Neural cell (in vitro differentiated cells): ENCODE measurements around the gene S100Z. TPM values are rescaled to one million over a fixed set of nuclear protein-coding genes. Genes with fewer than 3 reads are reported as not detected.

Source experiments
- H2AFZ ChIP-seq: fragments of 200-600, 300-800 bp; sonication (generic), shearing (Covaris generic); 2 replicates; pipeline ENCODE4 v1.6.0; 2014; ENCODE audit warnings: low read depth, mild to moderate bottlenecking, antibody characterized with exemption, low read length, moderate library complexity
- H3F3A ChIP-seq: fragments of 200-600 bp; shearing (Covaris generic); 2 replicates; pipeline ENCODE4 v1.6.1; 2016; ENCODE audit warnings: mild to moderate bottlenecking, moderate library complexity, mixed read lengths, antibody characterized with exemption, low read length; ENCODE audit not compliant: insufficient read depth, poor library complexity, severe bottlenecking
- H3K27ac ChIP-seq: fragments of 200-600, 300-800 bp; sonication (generic), shearing (Covaris generic); 2 replicates; pipeline ENCODE4 v1.5.1; 2014; ENCODE audit warnings: mild to moderate bottlenecking, low read length, moderate library complexity
- H3K27me3 ChIP-seq: fragments of 300-800, 200-600 bp; sonication (generic), shearing (Covaris generic); 2 replicates; pipeline ENCODE4 v1.6.0; 2014; ENCODE audit warnings: mild to moderate bottlenecking, low read depth, low read length, moderate library complexity; ENCODE audit not compliant: insufficient read depth
- H3K36me3 ChIP-seq: fragments of 300-800, 200-600 bp; sonication (generic), shearing (Covaris generic); 2 replicates; pipeline ENCODE4 v1.5.1; 2014; ENCODE audit warnings: mild to moderate bottlenecking, antibody characterized with exemption, low read length, moderate library complexity; ENCODE audit not compliant: insufficient read depth
- H3K4me2 ChIP-seq: fragments of 300-800, 200-600 bp; sonication (generic), shearing (Covaris generic); 2 replicates; pipeline ENCODE4 v1.6.0; 2014; ENCODE audit warnings: mild to moderate bottlenecking, low read length
- H3K4me3 ChIP-seq: fragments of 300-800, 200-600 bp; sonication (generic), shearing (Covaris generic); 2 replicates; pipeline ENCODE4 v1.5.1; 2014; ENCODE audit warnings: mild to moderate bottlenecking, low read length, moderate library complexity
- H3K79me2 ChIP-seq: fragments of 200-600 bp; shearing (Covaris generic); replicated peaks from 2 replicates; pipeline ENCODE4 v1.6.0; 2014; ENCODE audit warnings: mild to moderate bottlenecking, low read length, moderate library complexity; ENCODE audit not compliant: insufficient read depth
- H3K9ac ChIP-seq: fragments of 300-800, 200-600 bp; sonication (generic), shearing (Covaris generic); 2 replicates; pipeline ENCODE4 v1.6.1; 2016; ENCODE audit warnings: mild to moderate bottlenecking, low read length, mixed read lengths
- H3K9me2 ChIP-seq: fragments of 200-600 bp; shearing (Covaris generic); 2 replicates; pipeline ENCODE4 v1.6.1; 2016; ENCODE audit warnings: mild to moderate bottlenecking, low read length, mixed read lengths; ENCODE audit not compliant: insufficient read depth
- H3K9me3 ChIP-seq: fragments of 200-600, 300-800 bp; sonication (generic), shearing (Covaris generic); 2 replicates; pipeline ENCODE4 v1.6.1; 2016; ENCODE audit warnings: mild to moderate bottlenecking, mixed run types, low read length, moderate library complexity, mixed read lengths
- H4K20me1 ChIP-seq: fragments of 200-600 bp; shearing (Covaris generic); 2 replicates; pipeline ENCODE4 v1.6.1; 2016; ENCODE audit warnings: mild to moderate bottlenecking, mixed run types; ENCODE audit not compliant: insufficient read depth
- EP300 ChIP-seq: fragments of 450-650 bp; conservative IDR thresholded peaks from 2 replicates; pipeline ENCODE4 v1.6.1; 2014; ENCODE audit warnings: antibody characterized with exemption, mild to moderate bottlenecking, moderate library complexity; ENCODE audit not compliant: poor library complexity, severe bottlenecking
- EZH2 ChIP-seq: fragments of 200-600, 300-800 bp; shearing (Covaris generic), sonication (generic); IDR thresholded peaks from 2 replicates; pipeline ENCODE4 v1.6.1; 2014; ENCODE audit warnings: antibody characterized with exemption, low read length, borderline replicate concordance, mild to moderate bottlenecking; ENCODE audit not compliant: insufficient read depth, poor library complexity, severe bottlenecking
- MXI1 ChIP-seq: fragments of 450-650 bp; conservative IDR thresholded peaks from 2 replicates; pipeline ENCODE4 v1.6.1; 2014; ENCODE audit warnings: antibody characterized with exemption, mild to moderate bottlenecking; ENCODE audit not compliant: poor library complexity, severe bottlenecking
- POLR2AphosphoS5 ChIP-seq: IDR thresholded peaks from 2 replicates; pipeline ENCODE4 v1.6.1; 2012
- RAD21 ChIP-seq: fragments of 450-650 bp; conservative IDR thresholded peaks from 2 replicates; pipeline ENCODE4 v1.6.1; 2014; ENCODE audit warnings: antibody characterized with exemption, mild to moderate bottlenecking, moderate library complexity
- REST ChIP-seq: IDR thresholded peaks from 2 replicates; pipeline ENCODE4 v1.6.1; 2012; ENCODE audit warnings: borderline replicate concordance
- SMC3 ChIP-seq: fragments of 450-650 bp; conservative IDR thresholded peaks from 2 replicates; pipeline ENCODE4 v1.6.1; 2014; ENCODE audit warnings: antibody characterized with exemption, mild to moderate bottlenecking, moderate library complexity; ENCODE audit not compliant: poor library complexity
- TAF1 ChIP-seq: IDR thresholded peaks from 2 replicates; pipeline ENCODE4 v1.6.1; 2012; ENCODE audit warnings: low read depth
- polyA plus RNA-seq: library from polyadenylated mRNA; depleted of rRNA; stranded (reverse); fragments of >200 nt; gene quantifications from 2 replicates; pipeline ENCODE4 v1.2.3, GENCODE V29; 2014
- TF ChIP-seq, protein P1 (sequence below): fragments of 450-650 bp; IDR thresholded peaks from 2 replicates; pipeline ENCODE4 v1.5.1; 2014; ENCODE audit warnings: antibody characterized with exemption, mild to moderate bottlenecking, moderate library complexity; ENCODE audit not compliant: poor library complexity, severe bottlenecking

The S100Z gene
- polyA plus RNA-seq, 1 donor from 2014 or later = not detected

DNA sequence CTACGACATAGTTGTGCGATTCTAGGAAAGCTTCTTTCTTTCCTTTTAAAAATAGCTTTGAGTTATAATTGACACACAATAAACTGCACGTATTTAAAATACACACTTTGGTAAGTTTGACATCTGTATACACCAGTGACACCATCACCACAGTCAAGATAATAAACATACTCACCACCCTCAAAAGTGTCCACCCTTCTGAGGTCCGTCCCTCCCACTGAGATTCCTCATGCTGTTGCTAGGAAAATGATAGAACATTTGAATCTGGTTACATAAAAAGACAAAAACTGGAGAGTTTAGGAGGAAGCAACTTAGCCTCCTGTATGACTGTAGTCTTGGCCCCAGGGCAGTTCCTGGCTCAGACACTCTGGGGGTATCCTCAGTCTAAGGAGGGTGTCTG is 17.2 kb downstream of the S100Z start:
- Histone ChIP-seq H3K4me2 (no peak overlapping the region), H3K9me3 (no peaks in the 10 kb centered on the region), H4K20me1 (no peaks in the 10 kb centered on the region), H3K9me2 (no peaks in the 10 kb centered on the region), H3K36me3 (no peaks in the 10 kb centered on the region), H3K4me3 (no peak overlapping the region), H2AFZ (no peak overlapping the region), H3K9ac (no peak overlapping the region), H3K79me2 (no peaks in the 10 kb centered on the region), H3K27ac (no peak overlapping the region), H3F3A (no peaks in the 10 kb centered on the region), H3K27me3 (no peaks in the 10 kb centered on the region)
- TF ChIP-seq MXI1 (no peak), EZH2 (no peak), SMC3 (no peak), RAD21 (no peak), REST (no peak), TAF1 (no peak), POLR2AphosphoS5 (no peak), EP300 (no peak)
- TF ChIP-seq, protein P1, sequence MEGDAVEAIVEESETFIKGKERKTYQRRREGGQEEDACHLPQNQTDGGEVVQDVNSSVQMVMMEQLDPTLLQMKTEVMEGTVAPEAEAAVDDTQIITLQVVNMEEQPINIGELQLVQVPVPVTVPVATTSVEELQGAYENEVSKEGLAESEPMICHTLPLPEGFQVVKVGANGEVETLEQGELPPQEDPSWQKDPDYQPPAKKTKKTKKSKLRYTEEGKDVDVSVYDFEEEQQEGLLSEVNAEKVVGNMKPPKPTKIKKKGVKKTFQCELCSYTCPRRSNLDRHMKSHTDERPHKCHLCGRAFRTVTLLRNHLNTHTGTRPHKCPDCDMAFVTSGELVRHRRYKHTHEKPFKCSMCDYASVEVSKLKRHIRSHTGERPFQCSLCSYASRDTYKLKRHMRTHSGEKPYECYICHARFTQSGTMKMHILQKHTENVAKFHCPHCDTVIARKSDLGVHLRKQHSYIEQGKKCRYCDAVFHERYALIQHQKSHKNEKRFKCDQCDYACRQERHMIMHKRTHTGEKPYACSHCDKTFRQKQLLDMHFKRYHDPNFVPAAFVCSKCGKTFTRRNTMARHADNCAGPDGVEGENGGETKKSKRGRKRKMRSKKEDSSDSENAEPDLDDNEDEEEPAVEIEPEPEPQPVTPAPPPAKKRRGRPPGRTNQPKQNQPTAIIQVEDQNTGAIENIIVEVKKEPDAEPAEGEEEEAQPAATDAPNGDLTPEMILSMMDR = no peak

DNA sequence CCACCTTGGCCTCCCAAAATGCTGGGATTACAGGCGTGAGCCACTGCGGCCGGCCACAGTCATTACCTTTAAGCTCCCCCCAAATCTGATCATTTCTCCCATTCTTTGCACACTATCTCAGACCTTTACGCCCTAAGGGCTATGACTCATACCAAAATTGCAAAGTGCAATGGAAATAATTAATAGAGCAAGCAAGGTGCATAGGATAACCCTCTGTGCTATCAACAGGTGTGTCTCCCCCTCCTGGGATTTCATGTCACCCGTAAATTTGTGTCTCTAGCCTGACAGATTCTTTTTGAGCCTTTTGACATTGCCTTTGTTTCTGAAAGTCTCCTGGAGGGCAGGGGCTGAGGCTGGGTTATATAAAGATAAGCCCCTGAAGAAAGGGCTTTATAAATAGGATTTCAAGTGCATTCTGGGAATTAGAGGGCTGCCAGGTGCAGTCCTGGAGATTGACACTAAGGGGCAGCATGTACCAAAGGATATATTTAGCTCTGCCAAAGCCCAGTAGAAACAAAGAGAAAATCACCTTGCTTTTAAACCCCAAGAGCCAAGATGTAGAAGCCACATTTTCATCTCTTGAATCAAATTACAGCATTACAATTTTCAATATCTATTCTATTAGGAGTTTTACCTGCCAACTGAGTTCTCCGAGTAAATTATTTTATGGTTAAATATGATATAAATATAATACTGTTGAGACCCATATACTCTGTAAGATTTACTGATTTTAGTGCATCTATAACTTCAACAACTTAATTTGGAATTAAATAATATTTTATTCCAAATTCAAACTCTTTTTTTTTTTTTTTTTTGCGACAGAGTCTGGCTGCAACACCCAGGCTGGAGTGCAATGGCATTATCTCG is 18.2 kb downstream of the S100Z start:
- no peak overlapping the region for H3K4me3 ChIP-seq
- no peak overlapping the region for H3K4me2 ChIP-seq
- no peak overlapping the region for H2AFZ ChIP-seq
- no peaks in the 10 kb centered on the region for H3K36me3 ChIP-seq
- no peak overlapping the region for H3K9ac ChIP-seq
- no peaks in the 10 kb centered on the region for H3K79me2 ChIP-seq
- TF ChIP-seq SMC3 = peak; percentile 88
- TF ChIP-seq, protein P1 = peak; percentile 95
- TF ChIP-seq EP300 = no peak
- TF ChIP-seq MXI1 = no peak
- TF ChIP-seq EZH2 = no peak
- no peak for TF ChIP-seq POLR2AphosphoS5
- peak; percentile 94 for TF ChIP-seq RAD21
- TF ChIP-seq REST = no peak
- TF ChIP-seq TAF1 = no peak
- no peaks in the 10 kb centered on the region for H3F3A ChIP-seq
- no peaks in the 10 kb centered on the region for H3K27me3 ChIP-seq
- H3K9me2 ChIP-seq = no peaks in the 10 kb centered on the region
- H3K9me3 ChIP-seq = no peaks in the 10 kb centered on the region
- H4K20me1 ChIP-seq = no peaks in the 10 kb centered on the region
- H3K27ac ChIP-seq = no peak overlapping the region
